ENCODE data around the gene METTL8. TPM values are rescaled to one million over a fixed set of nuclear protein-coding genes. Genes with fewer than 3 reads are reported as not detected.

METTL8 gene
- total RNA-seq, 1 experiment from 2014 or later: 34.4 TPM

Other genes starting within 250 kb of the METTL8 start
- gene DCAF17, start 236 bp upstream of the METTL8 start, total RNA-seq (2021; ENCODE audit: unreplicated experiment): 17.7 TPM
- 14.9 TPM for gene CYBRD1, start 88.5 kb upstream of the METTL8 start, total RNA-seq (2021; ENCODE audit: unreplicated experiment)

Data from HCT116 (cell line).